HG02970 (cell line): ENCODE results near the gene OR10A2.
"Not testable (repeated sequence)": the region's sequence is repeated elsewhere in the genome, so short reads cannot be mapped to it uniquely, and the experiment has no call there.

Experiments
- ATAC-seq: cut with Tn5 transposase; IDR thresholded peaks from one replicate; pipeline ENCODE4 v1.9.1; 2021; ENCODE audit warnings: mild to moderate bottlenecking, moderate library complexity, moderate number of reproducible peaks; ENCODE audit not compliant: unreplicated experiment, low FRiP score

OR10A2 gene

DNA sequence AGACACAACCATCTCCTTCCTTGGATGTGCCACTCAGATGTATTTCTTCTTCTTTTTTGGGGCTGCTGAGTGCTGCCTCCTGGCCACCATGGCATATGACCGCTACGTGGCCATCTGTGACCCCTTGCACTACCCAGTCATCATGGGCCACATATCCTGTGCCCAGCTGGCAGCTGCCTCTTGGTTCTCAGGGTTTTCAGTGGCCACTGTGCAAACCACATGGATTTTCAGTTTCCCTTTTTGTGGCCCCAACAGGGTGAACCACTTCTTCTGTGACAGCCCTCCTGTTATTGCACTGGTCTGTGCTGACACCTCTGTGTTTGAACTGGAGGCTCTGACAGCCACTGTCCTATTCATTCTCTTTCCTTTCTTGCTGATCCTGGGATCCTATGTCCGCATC is 14.1 kb downstream of the OR10A2 start:
- ATAC-seq, result no peak

DNA sequence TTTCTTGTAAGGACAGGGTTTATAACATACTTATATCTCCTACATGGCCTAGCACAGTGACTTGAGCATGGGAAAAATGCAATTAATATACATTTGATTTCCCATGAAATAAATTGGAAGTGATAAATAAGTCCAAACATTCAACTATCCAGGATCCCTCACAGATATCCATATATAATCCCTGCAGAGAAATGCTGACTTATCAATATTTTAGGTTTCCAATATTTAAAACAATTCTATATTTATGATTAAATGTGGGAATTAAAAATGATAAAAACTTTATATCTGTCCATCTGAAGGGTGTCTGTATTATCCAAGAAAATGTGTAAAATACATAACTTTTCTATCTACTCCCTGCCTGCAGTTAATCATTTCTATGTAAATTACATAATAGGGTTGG is 19.9 kb downstream of the OR10A2 start:
- no peak for ATAC-seq

DNA sequence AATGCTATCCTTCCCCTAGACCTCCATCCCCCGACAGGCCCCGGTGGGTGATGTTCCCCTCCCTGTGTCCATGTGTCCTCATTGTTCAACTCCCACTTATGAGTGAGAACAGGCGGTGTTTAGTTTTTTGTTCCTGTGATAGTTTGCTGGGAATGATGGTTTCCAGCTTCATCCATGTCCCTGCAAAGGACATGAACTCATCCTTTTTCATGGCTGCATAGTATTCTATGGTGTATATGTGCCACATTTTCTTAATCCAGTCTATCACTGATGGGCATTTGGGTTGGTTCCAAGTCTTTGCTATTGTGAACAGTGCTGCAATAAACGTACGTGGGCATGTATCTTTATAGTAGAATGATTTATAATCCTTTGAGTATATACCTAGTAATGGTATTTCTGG is 24.9 kb downstream of the OR10A2 start:
- not testable (repeated sequence) for ATAC-seq

- no peak for ATAC-seq
Observed at GRCh38 chr11:6888830-6889229, 26.0 kb downstream of the OR10A2 start.

GRCh38 chr11:6889835-6890234 is 27.0 kb downstream of the OR10A2 start:
- ATAC-seq, result no peak

DNA sequence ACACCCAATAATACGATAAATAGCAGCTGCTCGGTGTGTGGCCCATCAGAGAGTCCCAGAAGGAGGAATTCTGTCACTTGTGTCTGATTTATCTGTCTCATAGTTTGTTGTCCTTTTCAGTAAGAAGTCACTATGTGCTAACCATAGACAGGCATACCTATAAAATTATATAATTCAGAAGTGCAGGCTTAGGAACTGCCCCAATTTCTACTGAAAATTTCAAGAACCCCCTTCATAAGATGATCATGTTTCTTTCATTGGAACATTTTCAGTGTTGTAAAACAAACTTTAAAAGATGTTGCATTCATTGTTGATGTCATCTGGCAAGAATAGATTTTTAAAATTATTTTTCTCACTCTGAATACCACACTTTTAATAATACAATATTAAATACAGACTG is 29.5 kb downstream of the OR10A2 start, which contains the start of gene OR2D2:
Gene OR2D2 (minus strand): TSS at position 101 of the 400 bp plus-strand sequence. CDS start 0 bp downstream, at position 101.
- no peak for ATAC-seq

- no peak for ATAC-seq
Observed at GRCh38 chr11:6894097-6894496, 31.2 kb downstream of the OR10A2 start.

DNA sequence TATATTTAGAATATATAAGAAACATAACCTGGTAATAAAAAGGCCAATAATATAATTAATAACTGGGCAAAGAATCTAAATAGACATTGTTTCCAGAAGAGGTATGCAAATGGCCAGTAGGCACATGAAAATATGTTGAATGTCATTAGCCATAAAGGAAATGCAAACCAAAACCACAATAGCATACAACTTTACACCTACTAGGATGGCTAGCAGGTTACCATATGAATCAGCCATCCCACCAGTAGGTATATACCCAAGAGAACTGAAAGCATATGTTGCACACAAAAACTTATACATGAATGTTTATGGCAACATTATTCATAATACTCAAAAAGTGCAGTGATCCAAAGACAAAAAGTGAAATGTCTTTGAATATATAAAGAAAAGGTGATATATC is 32.2 kb downstream of the OR10A2 start:
- ATAC-seq, result peak; percentile 56

- ATAC-seq, result no peak
Observed at GRCh38 chr11:6898911-6899310, 36.1 kb downstream of the OR10A2 start.

DNA sequence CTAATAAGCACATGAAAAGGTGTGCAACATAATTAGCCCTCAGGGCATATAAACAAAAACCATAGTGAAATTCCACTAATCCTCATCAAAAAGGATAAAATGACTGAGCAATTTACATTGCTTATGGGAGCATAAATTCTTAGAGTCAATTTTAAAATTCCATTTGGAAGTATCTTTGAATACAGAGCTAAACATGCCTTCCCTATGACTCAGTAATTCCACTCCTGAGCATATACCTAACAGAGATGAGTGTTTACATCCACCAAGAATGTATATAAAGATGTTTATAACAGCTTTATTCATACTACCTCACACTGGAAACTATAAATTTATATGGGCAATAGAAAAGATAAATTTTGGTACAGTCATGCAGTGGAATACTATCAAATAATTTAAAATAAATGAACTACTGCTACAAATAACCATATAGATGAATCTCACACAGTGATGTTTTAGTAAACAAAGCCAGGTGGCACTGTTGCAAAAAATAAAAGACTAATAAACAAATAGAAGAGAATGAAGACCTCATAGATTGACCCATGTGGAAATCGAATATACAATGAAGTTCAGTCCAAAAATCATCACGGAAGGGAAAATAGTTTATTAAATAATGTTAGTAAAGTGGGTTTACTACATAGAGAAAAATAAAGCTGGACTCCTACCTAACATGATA is 37.6 kb downstream of the OR10A2 start:
- no peak for ATAC-seq

GRCh38 chr11:6904804-6905203 is 41.9 kb downstream of the OR10A2 start:
- ATAC-seq, result not testable (repeated sequence)

- ATAC-seq, result no peak
Observed at GRCh38 chr11:6911378-6911777, 48.5 kb downstream of the OR10A2 start.

DNA sequence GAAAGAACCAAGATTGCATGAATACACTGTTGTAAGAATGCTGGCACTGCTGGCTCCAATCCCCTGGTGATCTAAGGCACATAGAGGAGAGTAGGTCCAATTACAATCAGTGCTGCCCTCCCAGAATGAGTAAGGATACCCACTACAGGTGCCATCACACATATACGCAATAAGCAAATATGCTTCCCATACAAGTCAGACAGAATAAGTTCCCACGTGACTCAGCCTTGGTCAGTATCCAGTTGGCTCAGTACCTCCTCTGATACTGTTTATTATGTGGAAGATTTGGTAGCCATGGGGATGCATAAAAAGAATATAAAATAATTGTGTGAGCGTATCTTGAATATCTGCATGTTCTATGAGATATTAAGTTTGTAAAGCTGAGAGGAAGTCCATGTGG is 49.1 kb downstream of the OR10A2 start:
- no peak for ATAC-seq

DNA sequence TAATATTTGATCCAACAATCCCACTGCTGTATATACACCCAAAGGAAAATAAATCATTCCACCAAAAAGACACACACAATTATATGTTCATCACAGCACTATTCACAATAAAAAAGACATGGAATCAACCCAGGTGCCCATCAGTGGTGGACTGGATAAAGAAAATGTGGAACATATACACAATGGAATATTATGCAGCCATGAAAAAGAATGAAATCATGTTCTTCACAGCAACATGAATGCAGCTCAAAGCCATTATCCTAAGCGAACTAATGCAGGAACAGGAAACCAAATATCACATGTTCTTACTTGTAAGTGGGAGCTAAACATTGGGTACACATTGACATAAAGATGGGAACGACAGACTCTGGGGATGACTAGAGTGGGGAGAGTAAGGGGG is 56.8 kb downstream of the OR10A2 start:
- no peak for ATAC-seq

DNA sequence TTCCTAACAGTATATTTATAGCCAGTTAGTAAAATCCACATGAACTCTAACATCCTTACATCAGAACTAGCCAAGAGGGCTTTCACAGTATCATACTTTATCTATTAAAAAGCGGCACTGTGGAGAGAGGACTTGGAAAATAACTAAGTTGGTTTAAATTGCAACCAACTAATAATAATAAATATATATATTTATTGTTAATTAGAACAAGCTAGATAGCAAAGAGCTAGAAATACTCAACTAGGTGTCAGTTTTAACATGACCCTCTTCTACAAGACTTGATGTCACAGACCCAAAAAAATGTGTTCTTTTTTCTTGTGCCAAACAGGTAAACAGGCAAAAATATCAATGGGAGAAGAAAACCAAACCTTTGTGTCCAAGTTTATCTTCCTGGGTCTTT is 57.8 kb downstream of the OR10A2 start, which contains the start of gene OR2D3:
Gene OR2D3 (plus strand): TSS at position 301 of the 400 bp plus-strand sequence. CDS start 0 bp downstream, at position 301.
- ATAC-seq, result no peak
